Tibial nerve (tissue), 3 donors: Measurements from ENCODE around the gene PGAP3.

Experiments used
- POLR2A ChIP-seq, 2 donors: fragments of 450-650 bp; IDR thresholded peaks; one replicate each; pipeline ENCODE4 v1.6.1; 2017; ENCODE audit warnings: antibody characterized with exemption in 2 of 2, mild to moderate bottlenecking in 2 of 2, moderate library complexity in 2 of 2
- TF ChIP-seq, protein P1 (sequence below), 5 experiments: fragments of 200-600 bp in 3 of 5; fragments of 450-650 bp in 2 of 5; sonication (generic) in 3 of 5; IDR thresholded peaks; one replicate each; pipeline ENCODE4 v1.5.1; 2016 to 2019; ENCODE audit warnings: antibody characterized with exemption in 5 of 5, mild to moderate bottlenecking in 3 of 5, moderate library complexity in 2 of 5

DNA sequence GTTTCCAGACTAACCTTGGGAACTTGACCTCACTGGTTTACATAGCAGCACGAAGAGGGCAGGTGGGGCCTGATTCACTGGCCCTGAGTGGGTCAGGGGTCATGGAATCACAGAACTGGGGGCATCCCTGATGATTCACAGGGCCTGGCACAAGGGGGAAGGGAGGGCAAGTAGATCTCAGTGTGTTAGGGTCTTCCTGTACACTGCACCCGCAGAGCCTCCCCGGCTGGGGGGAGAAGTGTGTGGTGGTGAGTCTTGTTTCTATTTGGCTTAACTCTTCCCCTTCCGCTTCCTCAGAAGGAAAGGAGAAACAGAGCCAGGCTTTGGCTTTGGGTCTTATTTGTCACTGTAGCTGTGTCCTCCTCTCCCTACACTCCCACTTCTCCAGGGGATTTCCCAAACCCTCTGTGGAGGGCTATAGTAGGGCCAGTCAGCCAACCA is 47.2 kb downstream of the PGAP3 start:
- TF ChIP-seq, protein P1, sequence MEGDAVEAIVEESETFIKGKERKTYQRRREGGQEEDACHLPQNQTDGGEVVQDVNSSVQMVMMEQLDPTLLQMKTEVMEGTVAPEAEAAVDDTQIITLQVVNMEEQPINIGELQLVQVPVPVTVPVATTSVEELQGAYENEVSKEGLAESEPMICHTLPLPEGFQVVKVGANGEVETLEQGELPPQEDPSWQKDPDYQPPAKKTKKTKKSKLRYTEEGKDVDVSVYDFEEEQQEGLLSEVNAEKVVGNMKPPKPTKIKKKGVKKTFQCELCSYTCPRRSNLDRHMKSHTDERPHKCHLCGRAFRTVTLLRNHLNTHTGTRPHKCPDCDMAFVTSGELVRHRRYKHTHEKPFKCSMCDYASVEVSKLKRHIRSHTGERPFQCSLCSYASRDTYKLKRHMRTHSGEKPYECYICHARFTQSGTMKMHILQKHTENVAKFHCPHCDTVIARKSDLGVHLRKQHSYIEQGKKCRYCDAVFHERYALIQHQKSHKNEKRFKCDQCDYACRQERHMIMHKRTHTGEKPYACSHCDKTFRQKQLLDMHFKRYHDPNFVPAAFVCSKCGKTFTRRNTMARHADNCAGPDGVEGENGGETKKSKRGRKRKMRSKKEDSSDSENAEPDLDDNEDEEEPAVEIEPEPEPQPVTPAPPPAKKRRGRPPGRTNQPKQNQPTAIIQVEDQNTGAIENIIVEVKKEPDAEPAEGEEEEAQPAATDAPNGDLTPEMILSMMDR (IDR thresholded peaks at IDR 0.05): no peak
- TF ChIP-seq POLR2A (IDR thresholded peaks at IDR 0.05): no peak
